Type B pancreatic cell (in vitro differentiated cells): ENCODE measurements around the gene MIER1. TPM values are rescaled to one million over a fixed set of nuclear protein-coding genes. Genes with fewer than 3 reads are reported as not detected.
"Not testable (repeated sequence)": the region's sequence is repeated elsewhere in the genome, so short reads cannot be mapped to it uniquely, and the experiment has no call there.

Experiments used
- DNase-seq: peaks from one replicate; pipeline ENCODE4 v3.0.0; 2021; ENCODE audit warnings: mixed read lengths; ENCODE audit not compliant: unreplicated experiment; ENCODE audit errors: extremely low spot score
- H3K27ac Mint-ChIP-seq: 2 replicates; pipeline ENCODE4 v1.8.0; 2021; ENCODE audit warnings: mild to moderate bottlenecking, mixed read lengths
- H3K27me3 Mint-ChIP-seq: 2 replicates; pipeline ENCODE4 v1.8.0; 2021; ENCODE audit warnings: mixed read lengths
- H3K36me3 Mint-ChIP-seq: 2 replicates; pipeline ENCODE4 v1.8.0; 2021; ENCODE audit warnings: mixed read lengths
- H3K4me1 Mint-ChIP-seq: one replicate; pipeline ENCODE4 v1.8.0; 2021; ENCODE audit warnings: mixed read lengths; ENCODE audit not compliant: unreplicated experiment
- H3K4me3 Mint-ChIP-seq: 2 replicates; pipeline ENCODE4 v1.8.0; 2021; ENCODE audit warnings: mild to moderate bottlenecking, mixed read lengths
- H3K9me3 Mint-ChIP-seq: 2 replicates; pipeline ENCODE4 v1.8.0; 2021; ENCODE audit warnings: mixed read lengths
- CTCF ChIP-seq: fragments of 200-600 bp; sonication (generic); conservative IDR thresholded peaks from 2 replicates; pipeline ENCODE4 v1.5.0; 2021; ENCODE audit warnings: antibody characterized with exemption, mild to moderate bottlenecking
- long read RNA-seq: library from polyadenylated mRNA; unstranded; transcript quantifications from one replicate; pipeline ENCODE4 v2.0.0, GENCODE V29; 2020
- total RNA-seq: library from RNA; stranded (reverse); gene quantifications from 2 replicates; pipeline ENCODE4 v1.2.1, GENCODE V29; 2021; ENCODE audit warnings: low replicate concordance

The MIER1 gene
- total RNA-seq: 25.6 and 27.8 TPM in 2 replicates
- long read RNA-seq, full-length matches to known transcripts: 5 of 21 reads
- long read RNA-seq, partial matches to known transcripts: 8 of 21 reads
- long read RNA-seq, other reads (novel, unspliced or antisense): 8 of 21 reads

GRCh38 chr1:66924756-66925557 is at the start of gene MIER1, which contains the start of gene DNAI4:
TSS of gene MIER1 (plus strand) at chr1:66924990. CDS start at chr1:66925029, 39 bp downstream.
TSS of gene DNAI4 (minus strand) at chr1:66924856. CDS start at chr1:66924831, 25 bp downstream.
- peak; percentile 98 for DNase-seq
- no peaks in the 10 kb centered on the region for H3K27me3 Mint-ChIP-seq
- H3K27ac Mint-ChIP-seq: peak within 1 kb of the TSS; percentile 97
- H3K4me1 Mint-ChIP-seq: peaks cover 36% of the 10 kb centered on the region
- peak within 1 kb of the TSS; percentile 97 for H3K4me3 Mint-ChIP-seq
- no peaks in the 10 kb centered on the region for H3K9me3 Mint-ChIP-seq
- H3K36me3 Mint-ChIP-seq: peaks cover 10% of the 10 kb centered on the region
- peak; percentile 54 for TF ChIP-seq CTCF

- Mint-ChIP-seq H3K9me3 (peaks cover 11% of the 10 kb centered on the region), H3K4me1 (no peaks in the 10 kb centered on the region), H3K27me3 (no peaks in the 10 kb centered on the region), H3K36me3 (peaks cover 6% of the 10 kb centered on the region), H3K27ac (no peak overlapping the region), H3K4me3 (no peak overlapping the region)
- TF ChIP-seq CTCF: no peak
- DNase-seq: no peak
Observed at GRCh38 chr1:66876664-66877063, 48.1 kb upstream of the MIER1 start.

- Mint-ChIP-seq H3K4me1 (no peaks in the 10 kb centered on the region), H3K36me3 (peaks cover 15% of the 10 kb centered on the region), H3K4me3 (no peak overlapping the region), H3K9me3 (peaks cover under 1% of the 10 kb centered on the region), H3K27ac (no peak overlapping the region), H3K27me3 (no peaks in the 10 kb centered on the region)
- TF ChIP-seq CTCF: no peak
- no peak for DNase-seq
Observed at GRCh38 chr1:66889030-66889429, 35.8 kb upstream of the MIER1 start.

- H3K27ac Mint-ChIP-seq: no peak overlapping the region
- DNase-seq: no peak
- TF ChIP-seq CTCF: no peak
- no peaks in the 10 kb centered on the region for H3K27me3 Mint-ChIP-seq
- H3K4me3 Mint-ChIP-seq: no peak overlapping the region
- peaks cover 14% of the 10 kb centered on the region for H3K36me3 Mint-ChIP-seq
- no peaks in the 10 kb centered on the region for H3K4me1 Mint-ChIP-seq
- no peaks in the 10 kb centered on the region for H3K9me3 Mint-ChIP-seq
Observed at GRCh38 chr1:66890621-66891020, 34.2 kb upstream of the MIER1 start.

GRCh38 chr1:66893712-66894111 is 31.1 kb upstream of the MIER1 start:
- Mint-ChIP-seq H3K9me3 (no peaks in the 10 kb centered on the region), H3K4me1 (no peaks in the 10 kb centered on the region), H3K4me3 (no peak overlapping the region), H3K36me3 (peaks cover 9% of the 10 kb centered on the region), H3K27me3 (no peaks in the 10 kb centered on the region), H3K27ac (no peak overlapping the region)
- no peak for TF ChIP-seq CTCF
- no peak for DNase-seq

- not testable (repeated sequence) for H3K4me3 Mint-ChIP-seq, H3K9me3 Mint-ChIP-seq, DNase-seq, H3K27ac Mint-ChIP-seq, H3K4me1 Mint-ChIP-seq, H3K27me3 Mint-ChIP-seq
- H3K36me3 Mint-ChIP-seq: peaks cover 13% of the 10 kb centered on the region
Observed at GRCh38 chr1:66915203-66915602, 9.6 kb upstream of the MIER1 start.
